Prostate gland (tissue), 2 donors: ENCODE measurements around the gene NPS.

Experiments used
- CTCF ChIP-seq, 4 experiments: fragments of 200-600 bp in 2 of 4; fragments of 450-650 bp in 2 of 4; sonication (generic) in 2 of 4; IDR thresholded peaks; 1 replicate in 3 of 4; 2 replicates in 1 of 4; pipeline ENCODE4 v1.5.1; 2016 to 2019; ENCODE audit warnings: antibody characterized with exemption in 4 of 4, mild to moderate bottlenecking in 2 of 4, moderate library complexity in 2 of 4
- POLR2A ChIP-seq: fragments of 450-650 bp; IDR thresholded peaks from one replicate; pipeline ENCODE4 v1.6.1; 2016; ENCODE audit warnings: antibody characterized with exemption, mild to moderate bottlenecking

GRCh38 chr10:127578961-127579305 is 29.8 kb downstream of the NPS start:
- TF ChIP-seq CTCF (IDR thresholded peaks at IDR 0.05) (no peak), POLR2A (no peak)
